ENCODE measurements around the gene GRP.

GRP gene

GRCh38 chr18:59219672-59220163, at the start of gene GRP:
Gene GRP, plus strand, starts transcription at chr18:59220158. Its CDS starts 108 bp downstream, at chr18:59220266.
- DNase-seq (ENCODE audit: low read depth), result no peak

- DNase-seq (ENCODE audit: low read depth), result no peak
Observed at GRCh38 chr18:59172664-59173249, 47.2 kb upstream of the GRP start.

GRCh38 chr18:59177485-59177884, 42.5 kb upstream of the GRP start:
- DNase-seq (ENCODE audit: low read depth), result no peak

GRCh38 chr18:59180150-59180845, 39.7 kb upstream of the GRP start:
- DNase-seq (ENCODE audit: low read depth), result no peak

- DNase-seq (ENCODE audit: low read depth), result no peak
Observed at GRCh38 chr18:59182673-59183072, 37.3 kb upstream of the GRP start.

GRCh38 chr18:59189008-59189407, 30.9 kb upstream of the GRP start:
- no peak for DNase-seq (ENCODE audit: low read depth)

- DNase-seq (ENCODE audit: low read depth), result no peak
Observed at GRCh38 chr18:59189746-59190145, 30.2 kb upstream of the GRP start.

- DNase-seq (ENCODE audit: low read depth), result no peak
Observed at GRCh38 chr18:59196161-59196725, 23.7 kb upstream of the GRP start.

- no peak for DNase-seq (ENCODE audit: low read depth)
Observed at GRCh38 chr18:59197636-59198035, 22.3 kb upstream of the GRP start.

- no peak for DNase-seq (ENCODE audit: low read depth)
Observed at GRCh38 chr18:59198215-59198614, 21.7 kb upstream of the GRP start.

- DNase-seq (ENCODE audit: low read depth), result no peak
Observed at GRCh38 chr18:59200787-59201186, 19.2 kb upstream of the GRP start.

GRCh38 chr18:59202258-59202820, 17.6 kb upstream of the GRP start:
- no peak for DNase-seq (ENCODE audit: low read depth)

- no peak for DNase-seq (ENCODE audit: low read depth)
Observed at GRCh38 chr18:59207506-59207905, 12.5 kb upstream of the GRP start.

- no peak for DNase-seq (ENCODE audit: low read depth)
Observed at GRCh38 chr18:59208602-59209125, 11.3 kb upstream of the GRP start.

- no peak for DNase-seq (ENCODE audit: low read depth)
Observed at GRCh38 chr18:59210299-59210698, 9.7 kb upstream of the GRP start.

- no peak for DNase-seq (ENCODE audit: low read depth)
Observed at GRCh38 chr18:59211629-59212028, 8.3 kb upstream of the GRP start.

GRCh38 chr18:59218018-59218417, 1.9 kb upstream of the GRP start:
- no peak for DNase-seq (ENCODE audit: low read depth)

GRCh38 chr18:59220164-59220783, 316 bp downstream of the GRP start:
- DNase-seq (ENCODE audit: low read depth), result no peak

- no peak for DNase-seq (ENCODE audit: low read depth)
Observed at GRCh38 chr18:59220784-59221765, 1.1 kb downstream of the GRP start.

- DNase-seq (ENCODE audit: low read depth), result no peak
Observed at GRCh38 chr18:59222341-59222740, 2.4 kb downstream of the GRP start.

GRCh38 chr18:59228351-59228750, 8.4 kb downstream of the GRP start:
- no peak for DNase-seq (ENCODE audit: low read depth)
